Hematopoietic multipotent progenitor cell treated with erythropoietin and hydrocortisone succinate and interleukin-3 and kit ligand, for 4 days (in vitro differentiated cells): ENCODE results near the gene LRRC46.

Experiments used
- DNase-seq: peaks from one replicate; pipeline ENCODE4 v3.0.0-alpha.2; 2015

LRRC46 gene

GRCh38 chr17:47879028-47879585, 47.6 kb downstream of the LRRC46 start:
- peak; percentile 33 for DNase-seq

GRCh38 chr17:47879776-47880454, 48.4 kb downstream of the LRRC46 start:
- no peak for DNase-seq

GRCh38 chr17:47882247-47882646, 50.8 kb downstream of the LRRC46 start:
- no peak for DNase-seq

GRCh38 chr17:47882695-47883588, 51.5 kb downstream of the LRRC46 start:
- DNase-seq: no peak

- no peak for DNase-seq
These were observed 52.3 kb downstream of the LRRC46 start for GRCh38 chr17:47883589-47884426.

- DNase-seq: no peak
These were observed 52.9 kb downstream of the LRRC46 start for GRCh38 chr17:47884427-47884740.

GRCh38 chr17:47884905-47885730, 53.6 kb downstream of the LRRC46 start:
- DNase-seq: no peak
